HG03060 (cell line): ENCODE measurements around the gene RALGPS1.
"Not testable (repeated sequence)": the region's sequence is repeated elsewhere in the genome, so short reads cannot be mapped to it uniquely, and the experiment has no call there.

ENCODE experiments used
- ATAC-seq: cut with Tn5 transposase; IDR thresholded peaks from one replicate; pipeline ENCODE4 v1.9.1; 2021; ENCODE audit warnings: low read depth, moderate number of reproducible peaks; ENCODE audit not compliant: unreplicated experiment

The RALGPS1 gene

DNA sequence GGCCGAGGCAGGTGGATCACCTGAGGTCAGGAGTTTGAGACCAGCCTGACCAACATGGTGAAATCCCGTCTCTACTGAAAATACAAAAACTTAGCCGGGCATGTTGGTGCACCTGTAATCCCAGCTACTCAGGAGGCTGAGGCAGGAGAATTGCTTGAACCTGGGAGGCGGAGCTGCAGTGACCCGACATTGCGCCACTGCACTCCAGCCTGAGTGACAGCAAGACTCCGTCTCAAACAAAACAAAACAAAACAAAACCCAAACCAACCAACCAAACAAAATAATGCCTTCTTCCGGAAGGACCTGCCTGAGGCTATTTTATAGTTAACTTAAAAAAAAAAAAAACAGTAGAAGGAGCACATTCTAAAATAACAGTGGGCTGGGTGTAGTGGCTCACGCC is 103.4 kb downstream of the RALGPS1 start:
- ATAC-seq = not testable (repeated sequence)

DNA sequence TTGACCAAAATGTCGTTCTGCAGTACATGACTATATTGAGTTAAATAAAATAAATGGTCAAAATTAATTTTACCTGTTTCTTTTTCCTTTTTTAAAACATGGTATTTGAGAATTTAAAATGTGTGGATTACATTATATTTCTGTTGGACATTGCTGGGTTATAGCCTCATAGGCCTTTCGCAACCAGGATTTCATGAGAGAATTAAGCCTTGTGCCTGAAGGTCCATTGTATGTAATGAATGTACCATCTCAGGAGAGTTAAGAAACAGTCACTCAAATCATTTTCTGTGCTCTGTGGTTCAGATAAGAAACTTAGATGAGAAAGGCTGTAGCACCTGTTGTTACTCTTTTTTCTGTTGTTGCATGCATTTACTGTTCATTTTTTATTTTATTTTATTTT is 104.4 kb downstream of the RALGPS1 start:
- ATAC-seq = no peak

DNA sequence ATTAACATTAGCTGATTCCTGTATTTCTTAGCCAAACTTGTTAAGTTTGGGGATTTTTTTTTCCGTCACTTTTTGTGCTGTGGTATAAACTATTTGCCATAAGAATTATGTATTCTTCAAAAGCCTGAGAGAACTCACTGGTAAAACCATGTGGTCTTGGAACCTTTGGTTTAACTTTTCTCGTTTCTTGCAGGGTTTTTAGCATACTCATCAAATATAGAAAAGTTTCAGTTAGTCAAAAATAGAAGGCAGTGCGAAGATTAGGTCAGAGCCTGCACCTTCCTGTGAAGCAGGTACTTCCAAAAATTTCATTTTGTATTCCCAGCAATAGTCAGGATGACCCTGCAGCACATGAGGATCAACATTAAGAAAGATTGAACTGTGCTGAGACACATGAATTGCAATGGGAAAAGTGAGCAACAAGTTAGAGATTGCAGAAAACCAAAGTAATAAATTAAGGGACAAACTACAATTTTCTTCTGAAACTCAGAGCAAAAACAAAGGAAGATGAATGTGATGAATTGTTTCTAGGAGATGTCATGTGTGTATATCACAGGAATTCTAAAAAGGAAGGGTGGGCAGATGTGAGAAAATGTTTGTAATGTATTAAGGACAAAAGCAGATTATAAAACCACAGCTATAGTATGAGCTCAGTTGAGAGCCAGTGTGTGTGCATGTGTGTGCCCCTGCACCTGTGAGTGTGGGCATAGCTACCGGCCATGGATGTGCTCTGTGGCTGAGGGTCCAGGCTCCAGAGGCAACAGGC is 105.6 kb downstream of the RALGPS1 start:
- ATAC-seq = no peak

DNA sequence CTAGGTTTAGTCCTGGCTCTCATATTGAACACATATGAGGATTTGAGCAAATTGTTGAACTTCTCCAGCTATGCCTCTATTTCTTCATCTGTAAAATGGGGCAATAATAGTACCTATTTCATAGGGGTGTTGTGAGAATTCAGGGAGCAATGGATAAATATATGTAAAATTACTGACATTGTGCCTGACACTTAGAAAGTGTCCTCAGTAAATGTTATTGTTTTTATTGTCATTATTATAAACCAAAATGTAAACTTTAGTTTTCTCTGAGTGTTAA is 106.2 kb downstream of the RALGPS1 start:
- no peak for ATAC-seq

DNA sequence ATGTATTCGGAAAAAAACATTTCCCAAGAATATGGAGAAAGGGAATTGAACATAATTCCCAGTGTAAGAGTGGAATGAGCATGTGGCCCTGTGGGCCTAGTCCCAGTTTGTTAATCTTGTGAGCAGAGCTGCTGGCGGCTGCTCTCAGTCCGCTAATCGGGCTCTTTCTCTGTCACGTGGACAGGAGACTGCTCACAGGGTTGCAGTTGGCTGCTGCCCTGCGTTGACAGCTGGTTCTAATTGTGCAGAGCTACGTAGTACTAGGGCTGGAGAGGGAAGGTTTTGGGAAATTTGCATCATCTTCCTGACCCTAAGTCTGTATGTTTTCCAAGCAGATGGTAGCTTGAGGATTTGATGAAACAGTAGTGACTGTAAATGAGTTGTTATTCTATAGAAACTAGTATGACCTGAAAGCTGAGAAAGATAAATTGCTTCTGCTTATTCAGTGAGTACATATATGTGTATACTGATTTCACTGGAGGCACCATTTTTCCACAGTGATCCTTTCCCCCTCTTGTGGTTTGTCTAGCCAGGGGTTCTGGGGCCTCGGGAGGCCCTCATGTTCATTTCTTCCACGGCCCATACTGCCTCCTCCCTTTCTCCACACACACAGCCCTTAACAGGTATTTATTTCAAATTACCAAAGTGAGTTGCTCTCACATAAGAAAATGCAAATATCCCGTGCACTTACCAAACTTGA is 107.2 kb downstream of the RALGPS1 start:
- no peak for ATAC-seq

DNA sequence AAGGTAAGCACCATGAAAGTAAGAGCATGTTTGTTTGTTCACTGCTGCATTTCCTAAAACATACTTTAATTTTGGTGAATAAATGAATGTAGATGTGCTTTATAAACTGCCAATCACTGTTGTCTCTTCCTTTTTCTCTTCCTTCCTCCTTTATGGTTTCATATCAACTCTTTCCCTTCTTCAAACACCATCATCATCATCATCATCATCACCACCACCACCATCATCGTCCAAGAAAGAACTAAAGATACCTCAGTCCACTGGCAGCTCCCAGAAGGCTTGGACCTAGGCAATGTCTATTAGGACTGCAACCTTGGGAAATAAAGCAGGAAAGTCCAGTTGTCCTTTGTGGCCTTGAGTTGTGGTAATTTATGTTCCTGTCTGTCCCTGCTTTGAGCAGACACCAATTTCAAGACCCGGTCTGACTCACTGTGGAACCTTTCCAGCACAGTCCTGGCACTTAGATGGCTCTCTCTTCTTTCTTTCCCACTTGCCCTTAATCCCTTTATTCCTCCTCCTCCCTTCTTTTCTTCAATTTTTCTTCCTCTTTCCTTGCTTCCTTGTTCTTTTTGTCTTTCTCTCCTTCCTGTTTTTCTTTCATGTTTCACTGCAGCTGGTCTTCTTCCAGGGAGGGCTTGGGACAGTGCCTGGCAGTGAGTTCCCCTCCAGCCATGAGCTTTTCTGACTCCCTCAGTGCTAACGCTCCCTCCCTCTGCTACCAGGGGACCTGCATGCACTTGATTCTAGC is 108.5 kb downstream of the RALGPS1 start:
- ATAC-seq = no peak

DNA sequence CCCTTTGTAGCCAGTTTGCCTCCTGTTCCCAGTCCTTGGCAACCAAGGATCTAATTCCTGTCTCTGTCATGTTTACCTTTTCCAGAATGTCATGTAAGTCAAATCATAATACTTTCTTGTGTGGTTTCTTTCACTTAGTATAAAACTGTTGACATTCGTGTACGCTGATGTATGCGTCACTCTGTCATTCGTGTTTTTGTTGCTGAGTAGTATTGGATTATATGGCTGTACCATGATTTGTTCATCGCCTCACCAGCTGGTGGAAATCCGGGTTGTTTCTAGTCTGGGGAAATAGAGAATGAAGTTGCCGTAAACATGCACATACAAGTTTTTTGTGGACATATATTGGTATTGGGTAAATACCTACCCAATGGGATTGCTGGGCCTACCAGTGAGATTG is 110.5 kb downstream of the RALGPS1 start:
- no peak for ATAC-seq

DNA sequence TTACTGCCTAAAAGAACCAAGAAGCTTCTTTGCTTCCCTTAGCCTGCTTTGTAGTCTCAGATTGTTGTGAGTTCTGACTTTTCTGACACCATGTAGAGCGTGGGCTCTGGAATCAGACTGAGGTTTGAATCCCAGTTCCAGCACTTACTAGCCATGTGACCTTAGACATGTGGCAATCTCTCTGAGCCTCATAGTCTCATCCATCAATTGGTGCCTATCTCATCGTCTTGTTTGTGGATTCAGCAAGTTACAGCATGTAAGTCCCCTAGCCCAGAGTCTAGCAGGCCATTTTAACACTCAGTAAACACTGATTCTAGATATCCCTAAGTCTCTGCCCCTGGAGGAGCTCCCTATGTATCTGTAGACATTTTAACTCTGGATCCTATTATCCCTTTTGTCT is 113.1 kb downstream of the RALGPS1 start:
- ATAC-seq = no peak

DNA sequence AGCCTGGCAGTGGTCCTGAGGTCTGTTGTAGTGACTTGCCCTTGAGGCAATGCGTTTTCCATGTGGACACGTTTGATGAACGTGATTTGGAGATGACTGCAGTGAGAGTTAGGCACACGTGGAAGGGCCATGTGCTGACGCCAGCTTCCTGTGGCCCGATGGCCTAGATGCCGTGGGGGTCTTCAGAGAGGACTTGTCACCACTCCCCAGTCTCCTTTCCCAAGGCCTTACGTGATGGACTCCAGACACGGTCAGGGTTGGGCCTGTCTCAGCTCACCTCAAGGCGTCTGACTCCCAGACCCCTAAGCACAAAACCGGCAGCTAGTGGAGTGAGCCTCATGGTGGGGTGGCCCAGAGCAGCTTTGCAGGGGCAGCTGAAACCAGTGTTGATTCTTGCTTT is 115.0 kb downstream of the RALGPS1 start:
- ATAC-seq = no peak

DNA sequence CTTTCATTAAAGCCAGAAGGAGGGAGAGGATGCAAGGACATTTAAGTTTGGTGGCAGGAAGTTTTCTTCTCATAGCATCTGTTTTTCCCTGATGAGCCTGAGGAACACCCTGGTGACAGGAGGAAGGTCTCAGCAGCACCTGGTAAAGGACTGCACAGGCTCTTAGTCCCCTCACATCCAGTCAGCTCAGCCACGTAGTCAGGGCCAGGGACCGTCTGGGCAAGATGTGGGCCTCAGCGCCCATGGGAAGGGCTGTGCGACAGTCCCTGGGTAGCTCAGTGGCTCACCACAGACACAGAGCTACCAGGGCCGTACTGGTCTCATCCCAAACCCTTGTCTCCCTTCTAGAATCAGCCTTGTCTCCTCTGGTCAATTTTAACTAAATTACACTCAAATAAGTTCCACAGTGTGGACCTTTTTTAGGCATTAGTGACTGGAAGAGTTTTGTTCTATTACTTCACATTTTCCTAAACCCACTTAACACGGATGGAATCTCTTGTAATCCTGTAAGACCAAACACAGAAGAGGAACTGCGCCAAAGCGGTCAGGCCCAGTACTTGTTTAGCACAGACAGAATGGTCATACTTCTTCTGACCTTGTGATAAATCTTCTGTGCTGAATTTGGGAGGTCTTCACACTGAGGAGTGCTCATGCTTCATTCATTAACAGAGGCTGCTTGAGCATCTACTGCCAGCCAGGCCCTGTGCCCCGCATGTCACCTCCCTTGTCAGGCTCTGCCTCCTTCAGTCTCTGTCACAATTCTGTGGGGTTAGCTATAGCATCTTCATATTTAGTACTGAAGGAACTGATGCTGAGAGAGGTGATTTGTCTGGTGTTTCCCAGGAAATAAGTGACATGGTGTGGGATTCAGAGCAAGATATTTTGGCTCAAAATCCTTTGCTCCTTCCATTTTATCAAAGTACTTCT is 116.5 kb downstream of the RALGPS1 start:
- no peak for ATAC-seq

DNA sequence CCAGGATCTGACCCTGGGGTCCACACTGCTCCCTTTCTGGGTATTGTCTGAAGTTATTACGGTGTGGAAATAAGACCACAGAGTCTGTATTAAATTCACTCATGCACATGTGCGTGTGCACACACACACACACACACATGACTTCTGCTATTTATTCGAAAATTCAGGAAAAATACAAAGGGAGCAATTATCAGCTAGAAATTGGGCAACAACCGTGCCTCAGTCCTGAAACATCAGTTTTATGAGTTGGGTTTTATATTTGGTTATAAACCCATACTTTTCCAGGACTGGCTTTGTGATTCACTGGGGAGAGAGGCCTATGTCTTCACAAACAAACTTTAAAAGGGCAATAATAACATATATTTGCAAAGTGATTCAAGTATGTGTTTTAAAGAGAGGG is 117.7 kb downstream of the RALGPS1 start:
- ATAC-seq = no peak

DNA sequence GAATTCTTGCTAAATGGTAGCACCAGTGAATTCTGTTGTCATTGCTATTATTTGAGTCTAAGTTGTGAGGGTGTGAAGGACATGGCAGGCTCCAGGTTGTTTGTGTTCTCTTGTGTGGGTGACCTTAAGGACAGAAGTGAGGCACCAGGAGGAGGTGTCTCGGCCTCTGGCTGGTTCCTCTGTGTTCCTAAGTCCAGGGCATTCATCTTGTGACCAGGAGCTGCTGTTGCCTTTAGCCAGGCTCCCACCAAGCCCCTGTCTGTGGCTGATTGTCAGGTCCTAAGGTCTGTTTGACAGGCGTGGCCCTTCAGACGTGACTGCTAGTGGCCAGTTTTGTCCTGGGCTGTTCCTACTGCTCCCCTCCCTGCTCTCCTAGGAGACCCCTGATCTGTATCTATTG is 118.5 kb downstream of the RALGPS1 start:
- ATAC-seq = no peak

DNA sequence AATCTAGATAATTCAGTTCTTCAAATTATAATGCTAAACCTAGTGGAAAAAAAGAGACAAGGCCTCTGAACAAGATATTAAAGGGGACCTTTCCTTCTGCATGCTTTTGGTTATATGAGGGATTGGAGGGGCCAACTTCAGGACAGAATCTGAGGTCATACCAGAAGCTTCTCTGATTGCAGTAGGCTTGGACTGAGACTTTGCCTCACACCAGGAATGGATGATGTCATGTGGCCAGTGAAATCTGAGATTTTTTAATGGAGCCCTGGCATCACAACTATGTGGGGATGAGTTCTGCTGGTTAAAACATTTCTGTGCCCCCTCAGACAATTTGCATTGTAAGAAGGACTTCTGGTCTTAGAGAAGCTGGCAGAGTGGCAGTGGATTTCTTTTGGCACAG is 119.2 kb downstream of the RALGPS1 start:
- no peak for ATAC-seq

DNA sequence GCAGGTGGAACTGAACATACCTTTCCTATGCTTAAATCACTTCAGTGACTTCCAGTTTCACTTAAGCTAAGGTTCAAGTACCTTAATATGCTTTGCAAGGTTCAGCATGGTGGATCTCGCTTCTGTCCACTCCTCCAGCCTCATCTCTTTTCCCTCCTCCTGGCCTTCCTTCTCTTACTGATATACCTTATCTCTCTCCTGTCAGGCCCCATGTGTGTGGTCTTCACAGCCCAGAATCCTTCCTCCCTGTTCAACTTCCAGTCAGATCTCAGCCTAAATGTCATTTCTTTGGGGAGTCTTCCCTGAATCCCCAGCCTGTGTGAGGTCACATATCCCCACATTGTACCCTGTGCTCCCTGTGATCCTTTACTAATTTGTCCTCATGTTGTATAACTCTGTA is 120.1 kb downstream of the RALGPS1 start:
- no peak for ATAC-seq

DNA sequence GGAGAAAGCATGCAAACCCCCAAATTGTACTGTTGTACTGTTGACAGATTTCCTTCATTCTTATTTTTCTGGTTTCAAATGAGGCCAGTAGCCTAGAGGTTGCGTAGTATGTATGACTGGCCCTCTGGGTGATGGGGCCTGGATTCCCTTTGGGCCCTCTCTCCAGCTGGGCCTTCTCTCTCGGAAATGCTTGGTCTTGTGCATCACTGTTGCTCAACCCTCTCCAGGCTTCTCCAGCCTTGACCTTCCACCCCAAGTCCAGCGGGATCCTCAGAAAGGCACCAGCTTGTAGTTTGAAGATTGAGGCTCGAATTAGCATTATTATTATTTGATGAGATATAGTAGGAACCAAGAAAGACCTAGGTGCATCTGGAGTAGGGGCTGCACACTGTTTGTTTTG is 120.8 kb downstream of the RALGPS1 start:
- no peak for ATAC-seq

DNA sequence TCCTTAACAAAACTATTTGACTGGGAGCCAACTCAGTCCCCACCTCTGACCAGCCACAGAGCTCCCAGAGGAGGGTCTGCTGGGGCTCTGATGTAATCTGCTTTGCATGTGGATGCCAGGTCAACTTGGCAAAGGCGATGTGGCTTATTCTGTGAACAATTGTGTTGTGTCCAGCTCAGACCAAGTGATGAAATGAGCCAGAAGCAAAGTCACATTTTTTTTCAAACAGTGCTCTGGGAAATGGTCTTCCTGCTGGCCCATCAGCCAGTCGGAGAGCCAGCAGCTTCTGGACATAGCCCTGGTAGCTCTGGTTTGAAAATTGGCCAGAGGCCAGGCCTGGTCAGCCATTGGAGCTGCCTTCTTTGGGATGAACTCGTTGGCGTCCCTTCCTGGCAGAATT is 121.4 kb downstream of the RALGPS1 start:
- ATAC-seq = no peak

DNA sequence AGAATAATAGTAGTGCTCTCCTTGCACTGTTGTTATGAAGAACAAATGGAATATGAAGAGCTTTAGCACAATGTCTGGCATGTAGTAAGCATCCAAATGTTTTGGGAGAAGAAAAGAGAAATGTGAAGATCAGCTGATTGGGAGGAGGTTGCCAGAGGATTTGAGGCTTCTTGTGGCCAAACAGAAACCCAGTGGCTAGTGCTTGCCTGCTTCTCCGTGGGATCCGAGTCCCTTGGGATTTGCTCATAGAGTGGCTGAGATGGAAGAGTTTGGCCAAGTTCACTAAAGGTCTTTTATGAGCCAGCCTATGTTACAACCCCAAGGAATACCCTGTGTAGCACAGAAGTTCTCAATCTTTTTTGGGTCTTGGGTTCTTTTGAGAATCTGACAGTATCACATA is 121.9 kb downstream of the RALGPS1 start:
- ATAC-seq = no peak

DNA sequence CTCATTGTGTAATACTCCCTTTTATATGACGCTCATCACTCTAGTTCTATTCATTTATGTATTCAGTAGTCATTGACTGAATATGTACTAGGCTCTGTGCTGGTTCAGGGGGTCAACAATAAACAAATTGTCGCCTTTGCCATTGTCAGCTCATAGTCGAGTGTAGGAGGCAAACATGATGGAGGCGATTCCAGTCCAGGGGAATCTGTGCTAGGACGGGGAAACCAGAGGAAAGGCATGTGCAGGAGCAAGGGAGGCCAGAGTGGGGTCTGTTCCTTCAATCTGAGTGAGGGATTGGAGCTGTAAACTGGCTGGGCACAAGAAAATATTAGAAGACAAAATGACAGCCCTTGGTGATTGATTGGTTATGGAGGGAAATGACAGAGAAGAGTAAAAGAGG is 123.9 kb downstream of the RALGPS1 start:
- no peak for ATAC-seq

DNA sequence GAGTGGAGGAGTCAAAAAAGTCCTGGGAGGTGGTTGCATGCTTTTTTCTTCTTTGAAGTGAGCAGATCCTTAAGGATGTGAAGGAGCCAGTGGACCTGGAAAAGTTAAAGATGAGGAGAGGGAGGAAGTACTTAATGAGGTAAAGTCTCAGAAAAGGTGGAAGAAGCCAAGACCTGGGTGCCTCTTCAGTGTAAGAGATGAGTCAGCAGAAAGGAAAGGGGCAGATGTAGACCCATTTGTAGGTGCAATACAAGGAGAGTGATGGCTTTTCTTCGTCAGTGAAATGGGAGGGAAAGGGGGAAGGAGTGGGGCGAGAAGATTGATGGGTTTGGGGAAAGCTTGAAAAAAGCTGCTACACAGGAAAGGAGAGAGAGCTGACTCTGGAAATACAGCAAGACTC is 124.9 kb downstream of the RALGPS1 start:
- ATAC-seq = no peak

DNA sequence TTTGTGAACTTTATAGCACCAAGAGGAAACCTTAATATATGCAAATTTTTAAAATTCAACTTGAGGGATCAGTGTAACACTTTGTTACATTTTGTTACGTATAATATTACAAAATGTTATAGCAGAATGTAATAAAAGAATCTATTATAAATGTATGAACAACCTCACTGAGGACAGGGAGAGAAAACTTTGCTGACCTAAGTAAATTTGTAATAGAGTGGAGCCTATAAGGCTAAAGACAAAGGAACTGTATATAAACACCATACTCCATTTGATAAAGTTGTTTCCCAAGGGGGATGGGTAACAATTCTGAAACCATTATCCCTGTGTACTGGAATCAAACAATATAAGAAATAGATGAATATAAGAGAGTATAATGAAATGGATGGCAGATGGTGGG is 130.6 kb downstream of the RALGPS1 start:
- ATAC-seq = no peak

DNA sequence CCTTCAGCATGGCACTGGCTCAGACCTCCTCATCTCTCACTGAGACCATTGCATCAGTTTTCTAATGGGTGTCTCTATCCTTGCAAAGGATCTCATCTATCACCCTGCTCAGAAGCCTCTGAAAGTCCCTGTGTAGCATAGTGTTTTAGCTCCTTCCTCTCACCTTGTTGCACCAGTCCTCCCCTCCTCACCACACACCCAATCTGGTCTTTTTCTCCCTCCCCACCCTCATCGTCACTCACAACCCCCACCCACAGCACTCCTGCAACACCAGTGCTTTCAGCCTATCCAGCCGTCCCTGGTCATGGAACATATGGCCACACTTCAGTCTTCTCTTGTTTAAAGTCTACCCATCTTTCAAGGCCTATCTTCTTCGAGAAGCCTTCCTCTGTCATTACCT is 133.4 kb downstream of the RALGPS1 start:
- no peak for ATAC-seq
